Astrocyte (in vitro differentiated cells and primary cell): ENCODE results near the gene OR51E2.

ENCODE experiments used
- EZH2 ChIP-seq: IDR thresholded peaks from 2 replicates; pipeline ENCODE4 v1.6.1; 2012; ENCODE audit warnings: mild to moderate bottlenecking, low read length, inconsistent platforms; ENCODE audit not compliant: insufficient read depth
- TF ChIP-seq, protein P1 (sequence below): IDR thresholded peaks from 2 replicates; pipeline ENCODE4 v1.5.1; 2011; ENCODE audit warnings: low read depth, mild to moderate bottlenecking, inconsistent platforms, low read length, moderate library complexity; ENCODE audit not compliant: insufficient read depth

- TF ChIP-seq, protein P1, sequence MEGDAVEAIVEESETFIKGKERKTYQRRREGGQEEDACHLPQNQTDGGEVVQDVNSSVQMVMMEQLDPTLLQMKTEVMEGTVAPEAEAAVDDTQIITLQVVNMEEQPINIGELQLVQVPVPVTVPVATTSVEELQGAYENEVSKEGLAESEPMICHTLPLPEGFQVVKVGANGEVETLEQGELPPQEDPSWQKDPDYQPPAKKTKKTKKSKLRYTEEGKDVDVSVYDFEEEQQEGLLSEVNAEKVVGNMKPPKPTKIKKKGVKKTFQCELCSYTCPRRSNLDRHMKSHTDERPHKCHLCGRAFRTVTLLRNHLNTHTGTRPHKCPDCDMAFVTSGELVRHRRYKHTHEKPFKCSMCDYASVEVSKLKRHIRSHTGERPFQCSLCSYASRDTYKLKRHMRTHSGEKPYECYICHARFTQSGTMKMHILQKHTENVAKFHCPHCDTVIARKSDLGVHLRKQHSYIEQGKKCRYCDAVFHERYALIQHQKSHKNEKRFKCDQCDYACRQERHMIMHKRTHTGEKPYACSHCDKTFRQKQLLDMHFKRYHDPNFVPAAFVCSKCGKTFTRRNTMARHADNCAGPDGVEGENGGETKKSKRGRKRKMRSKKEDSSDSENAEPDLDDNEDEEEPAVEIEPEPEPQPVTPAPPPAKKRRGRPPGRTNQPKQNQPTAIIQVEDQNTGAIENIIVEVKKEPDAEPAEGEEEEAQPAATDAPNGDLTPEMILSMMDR = no peak
- TF ChIP-seq EZH2 = no peak
Measured at GRCh38 chr11:4673781-4674180, 23.9 kb downstream of the OR51E2 start.
